Activated CD4-positive, alpha-beta T cell treated with anti-CD3 and anti-CD28 coated beads, Interleukin-2, amount 50 U/mL, for 1 hour (primary cell): ENCODE results near the gene ASTN2.
"Not testable (repeated sequence)": the region's sequence is repeated elsewhere in the genome, so short reads cannot be mapped to it uniquely, and the experiment has no call there.

Experiments used
- DNase-seq: peaks from one replicate; pipeline ENCODE4 v3.0.0-alpha.2; 2020

The ASTN2 gene

GRCh38 chr9:116717150-116717549, 697.7 kb downstream of the ASTN2 start:
- DNase-seq = no peak

GRCh38 chr9:116716438-116716837, 698.4 kb downstream of the ASTN2 start:
- DNase-seq = no peak

GRCh38 chr9:116715751-116716150, 699.1 kb downstream of the ASTN2 start:
- no peak for DNase-seq

- DNase-seq = no peak
Measured at GRCh38 chr9:116713271-116713670, 701.6 kb downstream of the ASTN2 start.

- DNase-seq = no peak
Measured at GRCh38 chr9:116712781-116713180, 702.1 kb downstream of the ASTN2 start.

GRCh38 chr9:116706310-116707290, 708.3 kb downstream of the ASTN2 start:
- no peak for DNase-seq

- DNase-seq = no peak
Measured at GRCh38 chr9:116705531-116705930, 709.3 kb downstream of the ASTN2 start.

GRCh38 chr9:116704470-116704869, 710.4 kb downstream of the ASTN2 start:
- DNase-seq = no peak

GRCh38 chr9:116703634-116704033, 711.2 kb downstream of the ASTN2 start:
- DNase-seq = no peak

- DNase-seq = no peak
Measured at GRCh38 chr9:116701940-116702642, 712.8 kb downstream of the ASTN2 start.

GRCh38 chr9:116700882-116701865, 713.7 kb downstream of the ASTN2 start:
- DNase-seq = no peak

GRCh38 chr9:116700279-116700678, 714.6 kb downstream of the ASTN2 start:
- no peak for DNase-seq

- DNase-seq = no peak
Measured at GRCh38 chr9:116697887-116698286, 717.0 kb downstream of the ASTN2 start.

GRCh38 chr9:116697362-116697761, 717.5 kb downstream of the ASTN2 start:
- no peak for DNase-seq

GRCh38 chr9:116695438-116695837, 719.4 kb downstream of the ASTN2 start:
- no peak for DNase-seq

GRCh38 chr9:116694785-116695291, 720.0 kb downstream of the ASTN2 start:
- no peak for DNase-seq

GRCh38 chr9:116693233-116693731, 721.6 kb downstream of the ASTN2 start:
- no peak for DNase-seq

- DNase-seq = no peak
Measured at GRCh38 chr9:116692616-116693015, 722.2 kb downstream of the ASTN2 start.

GRCh38 chr9:116691607-116692006, 723.2 kb downstream of the ASTN2 start:
- no peak for DNase-seq

- DNase-seq = not testable (repeated sequence)
Measured at GRCh38 chr9:116690805-116691204, 724.1 kb downstream of the ASTN2 start.

- DNase-seq = no peak
Measured at GRCh38 chr9:116689486-116690032, 725.3 kb downstream of the ASTN2 start.
